Measurements from ENCODE around the gene MAN2B1. TPM values are rescaled to one million over a fixed set of nuclear protein-coding genes. Genes with fewer than 3 reads are reported as not detected.
"Not testable (repeated sequence)": the region's sequence is repeated elsewhere in the genome, so short reads cannot be mapped to it uniquely, and the experiment has no call there.

MAN2B1 gene
- total RNA-seq, 1 experiment from 2014 or later: 82.9 TPM

DNA sequence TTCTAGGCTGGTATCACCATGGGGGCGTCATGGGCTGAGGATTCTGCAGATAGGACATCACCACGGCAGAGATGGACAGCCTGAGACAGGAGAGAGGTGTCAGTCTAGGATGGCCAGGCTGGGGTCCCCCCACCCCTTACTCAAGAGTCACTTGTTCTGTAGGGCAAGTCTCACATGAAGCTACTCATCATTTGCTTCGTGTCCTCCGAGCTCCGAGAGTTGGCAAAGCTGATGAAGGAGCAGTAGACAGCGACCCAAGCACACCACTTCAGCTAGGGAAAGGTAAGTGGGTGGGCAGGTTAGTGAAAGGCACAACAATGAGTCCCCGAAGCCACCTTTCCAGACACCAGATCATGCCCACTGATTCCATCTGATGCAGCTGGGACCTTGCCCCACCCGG is 1.8 kb upstream of the MAN2B1 start:
- in situ Hi-C loops (cut with HindIII; ENCODE audit: low pct_unique_long_range_greater_than_20kb, low sequenced_read_pairs): no loop called here

DNA sequence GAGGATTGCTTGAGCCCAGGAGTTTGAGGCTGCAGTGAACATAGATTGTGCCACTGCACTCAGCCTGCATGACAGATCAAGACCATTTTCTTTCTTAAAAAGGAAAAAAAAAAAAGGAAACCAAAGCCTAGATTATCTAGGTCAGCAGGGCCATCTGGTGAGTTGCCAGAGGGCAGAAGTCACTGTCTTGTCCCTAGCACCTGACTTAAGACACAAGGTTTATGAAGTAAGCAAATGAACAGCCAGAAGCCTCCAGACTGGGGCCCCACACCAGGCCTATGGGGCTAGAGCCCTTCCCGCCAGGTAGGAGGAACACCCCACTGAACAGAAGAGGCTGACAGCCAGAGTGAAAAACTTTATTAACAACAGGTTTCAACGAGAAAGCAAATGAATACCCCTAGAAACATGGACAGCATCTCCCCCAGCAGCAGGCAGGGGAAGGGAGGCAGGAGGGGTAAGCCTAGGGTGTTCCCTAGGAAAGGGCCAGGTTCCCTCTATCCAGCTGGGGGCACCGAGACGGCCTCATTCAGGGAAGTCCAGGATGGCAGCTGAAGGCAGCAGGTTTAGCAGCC is 1.3 kb upstream of the MAN2B1 start:
- in situ Hi-C loops (cut with HindIII; ENCODE audit: low pct_unique_long_range_greater_than_20kb, low sequenced_read_pairs): no loop called here
- no peak for DNase-seq (ENCODE audit: low read depth)

More for the DNA sequence above, 1.8 kb upstream of the MAN2B1 start:
- no peak for DNase-seq (ENCODE audit: low read depth)

DNA sequence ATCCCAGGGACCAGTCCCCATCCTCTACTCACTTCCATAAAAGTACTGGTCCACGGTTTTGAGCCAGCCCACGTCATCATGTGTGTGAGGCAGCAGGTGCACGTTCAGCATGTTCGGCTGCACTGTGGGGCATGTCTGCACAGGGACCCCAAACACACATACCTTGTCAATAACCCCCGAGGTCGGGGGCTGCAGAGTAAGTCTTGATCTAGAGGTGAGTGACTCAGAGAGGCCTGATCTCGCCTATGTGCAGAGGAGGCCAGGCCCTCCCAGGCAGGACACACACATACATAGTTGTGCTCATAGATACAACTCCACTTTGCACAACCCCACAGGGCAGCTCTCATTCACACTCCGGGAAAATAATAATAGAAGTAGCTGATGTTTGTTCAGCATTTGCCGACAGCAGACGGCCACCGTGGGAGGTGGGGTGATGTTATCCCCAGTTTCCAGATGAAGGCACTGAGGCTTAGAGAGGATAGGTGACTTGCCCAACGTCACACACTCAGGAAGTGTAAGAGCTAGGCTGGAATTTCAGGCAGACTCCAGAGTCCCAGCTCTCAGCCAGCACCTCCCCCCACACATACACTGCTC is 774 bp downstream of the MAN2B1 start:
- DNase-seq (ENCODE audit: low read depth): no peak
- in situ Hi-C loops (cut with HindIII; ENCODE audit: low pct_unique_long_range_greater_than_20kb, low sequenced_read_pairs): no loop called here

DNA sequence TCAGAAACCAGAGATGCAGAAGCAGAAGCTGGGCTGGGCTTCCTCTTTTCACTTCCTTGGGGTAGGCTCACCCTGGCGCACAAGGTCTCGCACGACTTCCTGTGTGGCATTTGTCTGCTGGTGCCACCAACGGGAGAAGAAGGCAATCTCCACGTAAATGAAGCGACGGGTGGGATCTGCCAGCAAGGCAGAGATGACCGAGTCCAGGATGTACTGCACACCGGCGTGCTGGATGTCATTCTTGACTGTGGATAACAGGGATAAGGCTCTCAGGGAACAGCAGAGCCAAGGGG is 1.3 kb downstream of the MAN2B1 start:
- in situ Hi-C loops (cut with HindIII; ENCODE audit: low pct_unique_long_range_greater_than_20kb, low sequenced_read_pairs): no loop called here
- no peak for DNase-seq (ENCODE audit: low read depth)

DNA sequence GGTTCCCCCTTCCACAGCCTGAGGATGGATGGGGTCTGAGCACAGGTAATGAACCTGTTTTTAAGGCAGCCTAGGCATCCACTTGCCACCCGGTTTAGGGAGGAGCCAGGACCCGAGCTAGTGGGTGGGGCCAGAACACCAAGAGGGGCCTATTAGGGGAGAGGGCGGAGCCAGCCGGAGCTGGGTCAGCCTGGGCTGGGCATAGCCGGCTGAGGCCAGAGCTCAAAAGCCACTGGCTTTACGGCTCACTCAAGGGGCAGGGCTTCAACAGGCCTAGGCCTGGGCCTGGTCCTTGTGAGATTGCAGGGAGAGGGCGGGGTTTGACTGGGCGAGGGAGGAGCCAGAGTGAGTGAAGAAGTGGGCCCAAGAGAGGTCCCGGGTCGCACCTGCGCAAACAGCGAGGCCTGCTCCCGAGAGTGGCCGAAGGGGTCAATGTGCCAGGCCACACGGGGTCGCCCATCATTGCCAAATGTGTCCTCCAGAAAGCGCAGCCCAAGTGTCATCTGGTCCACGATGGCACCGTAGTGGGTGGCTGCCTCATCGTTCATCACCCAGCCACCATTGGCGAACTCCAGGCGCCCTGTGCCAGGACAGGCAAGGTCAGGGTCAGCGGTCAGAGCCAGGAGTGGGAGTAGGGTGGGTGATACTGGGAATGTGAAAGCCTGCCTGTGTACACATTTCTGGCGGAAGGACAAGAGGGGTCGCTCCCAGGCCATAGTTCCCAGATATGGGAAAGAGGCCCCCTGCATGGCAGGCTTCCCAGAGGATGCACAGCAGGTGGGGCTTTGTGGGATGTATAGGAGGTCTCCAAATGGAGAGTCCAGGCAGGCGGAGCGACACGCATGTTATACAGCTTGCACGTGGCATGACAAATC is 1.9 kb downstream of the MAN2B1 start:
- in situ Hi-C loops (cut with HindIII; ENCODE audit: low pct_unique_long_range_greater_than_20kb, low sequenced_read_pairs): no loop called here

DNA sequence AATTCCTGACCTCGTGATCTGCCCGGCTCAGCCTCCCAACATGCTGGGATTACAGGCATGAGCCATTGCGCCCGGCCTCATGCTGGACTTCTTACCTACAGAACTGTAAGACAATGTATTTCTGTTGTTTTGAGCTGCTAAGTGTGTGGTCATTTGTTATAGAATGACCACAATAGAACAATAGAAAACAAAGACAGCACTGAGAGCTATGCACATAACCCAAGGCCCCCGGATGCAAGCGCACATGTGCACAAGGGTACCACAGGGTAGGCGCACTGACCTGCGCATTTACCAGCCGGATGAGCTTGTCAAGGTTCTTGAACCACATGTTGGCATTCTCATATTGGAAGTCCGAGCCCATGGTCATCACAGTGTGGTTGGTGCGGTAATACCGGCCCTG is 5.6 kb downstream of the MAN2B1 start:
- in situ Hi-C loops (cut with HindIII; ENCODE audit: low pct_unique_long_range_greater_than_20kb, low sequenced_read_pairs): no loop called here
- no peak for DNase-seq (ENCODE audit: low read depth)

More for the DNA sequence above, 1.9 kb downstream of the MAN2B1 start:
- peak; percentile 33 for DNase-seq (ENCODE audit: low read depth)

DNA sequence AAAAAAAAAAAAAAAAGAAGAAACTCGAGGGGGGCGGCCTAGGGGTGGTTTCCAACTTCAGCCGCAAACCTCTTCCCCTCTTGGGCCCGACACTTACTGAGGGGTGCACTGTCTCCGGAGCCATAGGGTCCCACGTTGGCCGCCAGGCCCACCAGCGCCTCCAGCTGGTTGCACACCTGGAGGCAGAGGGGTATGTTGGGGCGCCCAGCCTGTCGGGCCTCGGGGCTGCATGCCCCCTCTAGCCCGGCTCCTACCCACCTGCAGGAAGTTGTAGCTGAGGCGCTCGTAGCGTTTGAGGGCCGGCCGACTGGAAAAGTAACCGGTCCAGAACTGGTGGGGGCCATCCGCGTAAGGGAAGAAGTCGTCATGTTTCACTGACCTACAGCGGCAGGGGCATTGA is 8.6 kb downstream of the MAN2B1 start:
- in situ Hi-C loops (cut with HindIII; ENCODE audit: low pct_unique_long_range_greater_than_20kb, low sequenced_read_pairs): no loop called here
- DNase-seq (ENCODE audit: low read depth): no peak

DNA sequence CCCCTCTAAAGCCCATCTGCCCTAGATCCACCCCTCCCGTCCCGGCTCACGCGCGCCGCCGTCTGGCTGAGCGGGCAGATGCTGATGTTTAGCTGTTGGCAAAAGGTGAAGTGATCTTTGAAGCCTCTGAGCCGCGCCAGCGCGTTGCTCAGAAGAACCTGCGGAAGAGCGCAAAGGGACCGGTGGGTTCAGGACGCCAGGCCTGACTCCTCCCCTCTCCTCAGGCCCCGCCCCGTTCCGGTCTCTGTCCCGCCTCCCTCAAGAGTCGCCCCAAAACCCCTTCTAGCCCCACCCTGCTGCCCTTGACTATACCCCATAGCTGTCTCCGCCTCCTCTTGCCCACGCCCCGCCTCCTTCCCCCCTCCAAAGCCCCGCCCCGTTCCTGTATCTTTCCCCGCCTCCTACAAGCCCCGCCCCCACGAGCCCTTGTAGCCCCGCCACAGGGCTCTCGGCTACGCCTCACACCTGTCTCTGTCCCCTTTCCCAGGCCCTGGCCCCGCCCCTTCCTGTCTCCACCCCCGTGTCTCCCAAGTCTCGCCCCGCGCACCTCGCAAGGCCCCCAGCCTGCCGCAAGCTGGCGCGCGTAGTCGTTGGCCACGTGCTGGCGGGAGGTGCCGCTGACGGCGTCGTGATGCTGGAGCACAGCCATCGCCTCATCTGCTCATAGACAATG is 9.5 kb downstream of the MAN2B1 start:
- in situ Hi-C loops (cut with HindIII; ENCODE audit: low pct_unique_long_range_greater_than_20kb, low sequenced_read_pairs): no loop called here
- no peak for DNase-seq (ENCODE audit: low read depth)

DNA sequence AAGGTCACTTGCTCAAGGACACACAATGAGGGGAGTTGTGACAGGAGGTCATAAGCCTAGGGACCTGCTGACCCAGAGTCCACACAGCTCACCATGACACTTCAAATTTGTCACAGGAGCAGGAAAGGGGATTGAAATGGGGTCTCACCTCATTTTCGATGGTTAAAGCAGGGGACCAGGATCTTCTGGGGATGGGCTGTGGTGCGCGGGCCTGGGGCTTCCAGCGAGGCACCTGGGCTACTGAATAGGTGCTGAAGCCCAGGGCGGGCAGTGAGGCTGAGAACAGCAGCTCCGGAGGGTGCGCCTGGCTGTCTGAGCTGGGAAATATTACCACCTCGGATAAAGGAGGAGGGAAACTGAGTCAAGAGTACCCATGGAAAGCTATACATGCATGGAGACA is 11.0 kb downstream of the MAN2B1 start:
- no peak for DNase-seq (ENCODE audit: low read depth)
- in situ Hi-C loops (cut with HindIII; ENCODE audit: low pct_unique_long_range_greater_than_20kb, low sequenced_read_pairs): no loop called here

DNA sequence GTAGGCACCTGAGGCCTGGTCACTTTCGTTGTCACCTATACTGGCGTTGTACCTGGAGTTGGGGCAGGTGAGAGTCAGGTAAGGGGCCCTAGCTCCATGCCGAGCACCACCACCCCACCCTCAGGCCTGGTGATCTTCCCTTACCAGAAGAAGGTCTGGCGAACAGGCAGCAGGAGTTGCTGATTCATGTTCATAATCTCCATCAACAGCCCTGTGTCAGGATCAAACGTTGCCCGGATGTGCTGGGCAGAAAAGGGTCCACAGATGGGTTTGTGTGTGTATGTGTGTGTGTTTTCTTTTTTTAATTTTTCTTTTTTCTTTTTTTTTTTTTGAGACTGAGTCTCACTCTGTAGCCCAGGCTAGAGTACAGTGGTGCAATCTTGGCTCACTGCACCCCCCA is 14.3 kb downstream of the MAN2B1 start:
- in situ Hi-C loops (cut with HindIII; ENCODE audit: low pct_unique_long_range_greater_than_20kb, low sequenced_read_pairs): no loop called here
- DNase-seq (ENCODE audit: low read depth): no peak

DNA sequence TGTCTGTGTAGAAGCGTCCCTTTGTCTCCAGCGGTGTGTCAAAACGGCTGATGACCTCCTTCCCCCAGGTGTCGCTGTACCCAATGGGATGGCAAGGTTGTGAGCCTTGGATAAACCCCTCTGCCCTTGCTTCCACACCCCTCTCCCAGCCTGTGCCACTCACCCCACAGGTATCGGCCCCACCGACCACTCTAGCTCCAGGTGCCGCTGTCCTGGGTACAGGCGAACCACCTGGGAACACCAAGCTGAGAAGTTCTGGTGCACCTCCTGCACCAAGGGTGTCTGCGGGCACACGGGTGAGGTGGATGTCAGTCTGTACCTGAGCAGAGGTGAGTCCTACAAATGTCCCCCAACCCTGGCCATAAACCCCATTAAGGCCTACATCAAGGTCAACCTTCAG is 16.6 kb downstream of the MAN2B1 start:
- in situ Hi-C loops (cut with HindIII; ENCODE audit: low pct_unique_long_range_greater_than_20kb, low sequenced_read_pairs): no loop called here
- DNase-seq (ENCODE audit: low read depth): no peak

DNA sequence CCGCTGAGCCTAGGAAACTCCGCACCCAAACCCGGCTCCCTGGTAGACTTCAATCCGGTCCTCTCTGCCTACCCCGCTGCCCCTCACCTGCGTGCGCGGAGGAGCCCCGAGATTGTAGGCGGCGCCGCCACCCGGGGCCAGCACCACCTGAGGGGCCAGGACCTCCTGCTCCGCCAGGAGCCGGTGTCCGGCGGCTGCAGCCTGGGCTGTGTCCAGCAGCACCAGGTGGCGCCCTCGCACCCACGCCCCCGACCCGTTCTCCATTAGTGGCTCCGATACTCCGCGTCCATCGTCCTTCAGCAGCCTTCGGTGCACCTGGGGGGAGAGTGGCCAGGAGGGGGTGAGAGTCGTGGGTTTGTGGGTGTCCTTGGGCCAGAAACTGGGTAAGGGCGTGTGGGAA is 18.5 kb downstream of the MAN2B1 start:
- DNase-seq (ENCODE audit: low read depth): no peak
- in situ Hi-C loops (cut with HindIII; ENCODE audit: low pct_unique_long_range_greater_than_20kb, low sequenced_read_pairs): no loop called here

DNA sequence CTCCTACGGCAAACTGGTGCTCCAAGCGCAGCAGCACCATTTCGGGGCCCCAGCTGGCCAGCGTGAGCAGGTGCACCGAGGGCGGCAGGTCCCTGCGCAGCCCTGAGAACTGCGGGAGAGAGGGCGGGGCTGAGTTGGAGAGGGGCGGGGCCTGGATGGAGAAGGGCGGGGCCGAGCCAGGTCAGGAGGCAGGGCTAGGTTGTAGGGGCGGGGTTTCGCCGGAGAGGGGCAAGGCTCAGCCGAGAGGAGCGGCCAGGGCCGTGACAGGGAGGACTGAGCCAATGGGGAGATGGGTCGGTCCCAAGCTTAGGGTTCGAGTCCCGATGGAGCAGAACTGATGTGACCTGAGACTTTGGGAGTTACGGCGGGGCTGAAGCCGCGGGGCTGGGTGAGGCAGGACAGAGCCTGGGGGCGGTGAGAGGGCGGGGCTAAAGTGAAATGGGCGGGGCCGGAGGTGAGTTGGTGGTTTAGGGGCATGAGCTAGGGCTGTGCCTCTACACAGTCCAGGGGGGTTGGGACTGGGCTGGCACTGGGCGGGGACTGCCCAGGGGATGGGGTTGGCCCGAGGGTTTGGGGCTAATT is 19.0 kb downstream of the MAN2B1 start:
- DNase-seq (ENCODE audit: low read depth): no peak
- in situ Hi-C loops (cut with HindIII; ENCODE audit: low pct_unique_long_range_greater_than_20kb, low sequenced_read_pairs): no loop called here

DNA sequence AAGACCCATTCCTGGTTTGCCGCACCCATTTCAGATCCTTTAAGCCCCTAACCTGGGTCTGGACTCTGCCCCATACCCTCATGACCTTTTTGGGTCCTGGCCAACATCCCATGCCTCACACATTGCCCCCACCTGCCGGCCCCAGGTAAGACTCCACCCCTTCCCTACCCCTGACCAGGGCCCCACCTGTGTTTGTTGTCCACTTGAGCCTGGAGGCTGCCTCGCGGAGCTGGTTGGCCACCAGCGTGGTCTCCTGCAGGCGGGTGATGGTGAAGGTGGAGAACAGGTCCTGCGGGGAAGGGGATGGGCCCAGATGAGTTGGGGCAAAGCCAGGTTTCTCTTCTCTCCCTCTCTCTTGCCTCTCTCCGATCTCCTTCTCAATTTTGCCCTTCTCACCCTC is 19.5 kb downstream of the MAN2B1 start:
- in situ Hi-C loops (cut with HindIII; ENCODE audit: low pct_unique_long_range_greater_than_20kb, low sequenced_read_pairs): no loop called here
- no peak for DNase-seq (ENCODE audit: low read depth)

DNA sequence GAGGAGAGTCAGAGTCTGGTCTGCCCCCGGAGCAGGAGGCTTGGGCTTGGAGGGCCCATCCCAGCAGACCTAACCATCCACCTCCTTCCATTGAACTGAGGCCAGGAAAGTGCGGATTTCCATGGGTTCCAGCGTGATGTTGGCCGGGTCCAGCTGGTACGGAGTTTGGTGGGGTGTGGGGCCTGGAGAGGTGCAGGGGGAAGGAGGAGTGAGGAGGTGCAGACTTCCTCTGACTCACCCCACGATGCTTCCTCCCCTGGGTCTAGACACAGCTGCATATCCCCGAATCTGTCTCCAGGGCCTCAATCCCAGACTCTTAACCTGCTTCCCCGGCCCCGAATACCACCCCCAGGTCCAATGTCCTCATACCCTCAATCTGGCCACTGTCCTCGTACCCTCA is 20.0 kb downstream of the MAN2B1 start:
- in situ Hi-C loops (cut with HindIII; ENCODE audit: low pct_unique_long_range_greater_than_20kb, low sequenced_read_pairs): no loop called here
- DNase-seq (ENCODE audit: low read depth): no peak

DNA sequence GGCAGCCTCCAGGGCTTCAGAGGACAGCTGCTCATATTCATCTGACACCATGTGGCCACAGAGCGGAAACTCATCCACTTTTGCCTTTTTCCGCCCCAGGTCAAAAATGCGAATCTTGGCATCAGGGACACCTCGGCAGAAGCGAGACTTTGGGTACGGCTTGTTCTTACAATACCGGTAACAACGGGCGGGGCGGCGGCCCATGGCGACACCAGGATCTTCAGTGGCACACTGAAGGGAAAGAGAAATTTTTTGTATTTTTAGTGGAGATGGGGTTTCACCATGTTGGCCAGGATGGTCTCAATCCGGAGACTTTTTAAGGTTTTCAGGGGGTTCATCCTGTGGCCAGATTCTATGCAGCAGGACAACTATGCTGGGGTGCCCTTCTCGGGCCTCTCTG is 22.8 kb downstream of the MAN2B1 start:
- DNase-seq (ENCODE audit: low read depth); in situ Hi-C loops (cut with HindIII; ENCODE audit: low pct_unique_long_range_greater_than_20kb, low sequenced_read_pairs): not testable (repeated sequence)

DNA sequence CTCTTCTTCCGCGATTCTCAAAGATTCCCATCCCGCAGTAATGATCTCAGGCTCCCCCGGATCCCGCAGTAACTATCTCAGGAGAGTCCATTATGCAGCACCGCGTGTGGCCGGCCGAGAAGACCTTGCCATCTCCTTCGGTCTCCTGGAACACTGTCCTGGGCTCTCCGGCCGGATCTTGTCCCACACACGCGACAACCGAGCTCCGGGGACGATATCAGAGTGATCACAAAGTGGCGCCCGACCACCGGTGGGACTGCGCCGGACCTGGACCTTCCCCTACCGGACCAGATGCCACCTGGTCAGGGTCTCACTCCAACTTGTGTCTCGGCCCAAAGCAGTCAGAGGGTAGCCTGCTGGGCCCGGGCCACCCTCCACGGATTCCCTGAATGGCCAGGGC is 24.0 kb downstream of the MAN2B1 start:
- in situ Hi-C loops (cut with HindIII; ENCODE audit: low pct_unique_long_range_greater_than_20kb, low sequenced_read_pairs): no loop called here
- no peak for DNase-seq (ENCODE audit: low read depth)

DNA sequence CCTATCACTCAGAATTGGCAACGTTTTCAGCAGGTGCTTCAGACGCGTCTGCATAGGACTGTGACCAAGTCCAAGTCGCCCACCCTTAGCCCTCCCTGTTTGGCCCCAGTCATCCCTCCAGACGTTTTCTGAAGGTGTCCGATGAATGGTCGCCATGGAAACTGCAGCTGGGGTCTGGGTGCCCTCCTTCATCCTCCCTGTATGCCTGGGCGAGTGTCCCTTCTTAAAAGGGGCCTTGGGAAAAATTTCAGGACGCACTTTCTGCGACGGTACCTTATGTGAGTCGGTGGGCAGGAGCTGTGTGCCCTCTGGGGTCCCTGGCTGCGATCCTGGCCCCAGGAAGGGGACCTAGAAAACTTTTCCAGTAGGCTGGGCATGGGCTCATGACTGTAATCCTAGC is 25.1 kb downstream of the MAN2B1 start:
- in situ Hi-C loops (cut with HindIII; ENCODE audit: low pct_unique_long_range_greater_than_20kb, low sequenced_read_pairs): no loop called here
- no peak for DNase-seq (ENCODE audit: low read depth)
